Body of pancreas (tissue), 4 donors: ENCODE results near the gene GJA9. TPM values are rescaled to one million over a fixed set of nuclear protein-coding genes. Genes with fewer than 3 reads are reported as not detected.
"Not testable (repeated sequence)": the region's sequence is repeated elsewhere in the genome, so short reads cannot be mapped to it uniquely, and the experiment has no call there.

Experiments
- ATAC-seq: fragments of 150-250 bp; one replicate; pipeline ENCODE4 v1.9.1; 2016
- DNase-seq, 4 donors: peaks; one replicate each; pipeline ENCODE4 v3.0.0-alpha.2; 2019
- H3K27ac ChIP-seq, 4 donors: fragments of 200-600 bp; sonication (generic); 1 replicate in 3 of 4; 2 replicates in 1 of 4; pipeline versions ENCODE4 v1.5.1 to v1.6.1; 2016 to 2019; ENCODE audit warnings: mild to moderate bottlenecking in 1 of 4, mixed read lengths in 1 of 4, moderate library complexity in 1 of 4
- H3K27me3 ChIP-seq, 2 donors: fragments of 200-600 bp; sonication (generic); one replicate each; pipeline ENCODE4 v1.6.0; 2016; ENCODE audit warnings: mild to moderate bottlenecking in 1 of 2
- H3K36me3 ChIP-seq, 2 donors: fragments of 200-600 bp; sonication (generic); replicated peaks in 1 of 2; 2 replicates each; pipeline ENCODE4 v1.5.1; 2016; ENCODE audit warnings: low read depth in 2 of 2; ENCODE audit not compliant: insufficient read depth in 1 of 2
- H3K4me1 ChIP-seq: fragments of 200-600 bp; sonication (generic); one replicate; pipeline ENCODE4 v1.6.0; 2016
- H3K4me3 ChIP-seq, 2 donors: fragments of 200-600 bp; sonication (generic); 1 replicate in 1 of 2; 2 replicates in 1 of 2; pipeline ENCODE4 v1.5.1; 2016 to 2019
- H3K9me3 ChIP-seq, 3 donors: fragments of 200-600 bp; sonication (generic); 1 replicate in 2 of 3; 2 replicates in 1 of 3; pipeline ENCODE4 v1.5.1; 2016
- POLR2A ChIP-seq, 3 donors: fragments of 450-650 bp; IDR thresholded peaks; one replicate each; pipeline ENCODE4 v1.6.1; 2016; ENCODE audit warnings: antibody characterized with exemption in 3 of 3, mild to moderate bottlenecking in 2 of 3
- WGBS, 2 donors: methylation state at CpG; one replicate each; pipeline ENCODE4 v1.1.5; 2017; 5-methylcytosine and 5-hydroxymethylcytosine counted together
- intact Hi-C: fragments of 100-400 bp; cut with DNase I; formaldehyde crosslinking; loops from one replicate; pipeline ENCODE4 v1.15.1; 2023
- total RNA-seq, 2 donors: library from RNA; depleted of rRNA; stranded (reverse); fragments of >200 nt; gene quantifications; one replicate each; pipeline ENCODE4 v1.1.0, GENCODE V29; 2016
- TF ChIP-seq, protein P1 (sequence below), 7 experiments: fragments of 450-650 bp in 4 of 7; fragments of 200-600 bp in 3 of 7; sonication (generic) in 3 of 7; IDR thresholded peaks; one replicate each; pipeline ENCODE4 v1.5.1; 2016 to 2019; ENCODE audit warnings: antibody characterized with exemption in 7 of 7

GJA9 gene
- total RNA-seq, 2 donors from 2014 or later: not detected

DNA sequence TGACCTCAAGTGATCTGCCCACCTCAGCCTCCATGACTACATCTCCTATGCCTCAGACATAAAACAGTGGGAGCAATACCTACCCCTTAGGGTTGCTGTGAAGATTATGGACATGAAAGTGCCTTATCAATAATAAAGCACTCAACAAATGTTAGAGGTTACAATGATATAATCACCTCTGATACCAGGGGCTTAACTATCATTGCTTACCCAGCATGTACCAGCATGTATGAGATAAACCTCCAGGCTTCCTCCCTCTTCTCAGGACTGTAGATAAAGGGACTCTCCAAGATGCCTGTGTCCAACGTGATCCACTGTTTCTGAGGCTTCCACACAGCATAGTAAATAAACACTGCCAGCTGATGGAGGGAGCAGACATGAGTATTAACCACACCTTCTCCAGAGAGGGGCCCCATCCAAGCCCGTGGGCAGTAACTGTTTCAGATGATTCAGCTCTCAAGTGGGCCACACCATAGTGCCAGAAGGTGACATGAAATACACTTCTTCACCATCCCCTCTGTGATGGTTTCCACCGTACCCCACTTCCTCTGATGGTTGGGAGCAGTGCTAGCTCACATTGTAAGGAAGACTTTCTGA, 34.1 kb upstream of the GJA9 start:
- H3K36me3 ChIP-seq: no peaks in the 10 kb centered on the region
- DNase-seq: no peak
- no peak for ATAC-seq

DNA sequence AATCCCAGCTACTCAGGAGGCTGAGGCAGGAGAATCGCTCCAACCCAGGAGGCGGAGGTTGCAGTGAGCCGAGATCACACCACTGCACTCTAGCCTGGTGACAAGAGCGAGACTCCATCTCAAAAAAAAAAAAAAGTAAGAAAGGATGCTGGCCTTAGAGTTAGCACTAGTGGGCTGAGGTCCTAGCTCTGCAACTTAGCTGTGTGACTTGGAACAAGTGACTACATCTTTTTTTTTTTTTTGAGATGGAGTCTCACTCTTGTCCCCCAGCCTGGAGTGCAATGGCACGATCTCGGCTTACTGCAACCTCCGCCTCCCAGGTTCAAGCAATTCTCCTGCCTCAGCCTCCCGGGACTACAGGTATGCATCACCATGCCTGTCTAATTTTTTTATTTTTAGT, 33.5 kb upstream of the GJA9 start:
- H3K9me3 ChIP-seq, H3K36me3 ChIP-seq, DNase-seq, H3K4me3 ChIP-seq, intact Hi-C loops, H3K27me3 ChIP-seq, ATAC-seq, H3K27ac ChIP-seq, H3K4me1 ChIP-seq: not testable (repeated sequence)
- WGBS, 2 donors: 89 to 96% methylated on average over 6 to 8 of the region's 8 CpGs

More for the DNA sequence above, 34.1 kb upstream of the GJA9 start:
- intact Hi-C loops: no loop called here
- 53 to 59% methylated on average over 3 of the region's 3 CpGs for WGBS, 2 donors
- Histone ChIP-seq H3K4me1 (no peaks in the 10 kb centered on the region), H3K27me3 (no peaks in the 10 kb centered on the region), H3K4me3 (no peak overlapping the region), H3K27ac (no peak overlapping the region), H3K9me3 (no peaks in the 10 kb centered on the region)
- TF ChIP-seq, protein P1, sequence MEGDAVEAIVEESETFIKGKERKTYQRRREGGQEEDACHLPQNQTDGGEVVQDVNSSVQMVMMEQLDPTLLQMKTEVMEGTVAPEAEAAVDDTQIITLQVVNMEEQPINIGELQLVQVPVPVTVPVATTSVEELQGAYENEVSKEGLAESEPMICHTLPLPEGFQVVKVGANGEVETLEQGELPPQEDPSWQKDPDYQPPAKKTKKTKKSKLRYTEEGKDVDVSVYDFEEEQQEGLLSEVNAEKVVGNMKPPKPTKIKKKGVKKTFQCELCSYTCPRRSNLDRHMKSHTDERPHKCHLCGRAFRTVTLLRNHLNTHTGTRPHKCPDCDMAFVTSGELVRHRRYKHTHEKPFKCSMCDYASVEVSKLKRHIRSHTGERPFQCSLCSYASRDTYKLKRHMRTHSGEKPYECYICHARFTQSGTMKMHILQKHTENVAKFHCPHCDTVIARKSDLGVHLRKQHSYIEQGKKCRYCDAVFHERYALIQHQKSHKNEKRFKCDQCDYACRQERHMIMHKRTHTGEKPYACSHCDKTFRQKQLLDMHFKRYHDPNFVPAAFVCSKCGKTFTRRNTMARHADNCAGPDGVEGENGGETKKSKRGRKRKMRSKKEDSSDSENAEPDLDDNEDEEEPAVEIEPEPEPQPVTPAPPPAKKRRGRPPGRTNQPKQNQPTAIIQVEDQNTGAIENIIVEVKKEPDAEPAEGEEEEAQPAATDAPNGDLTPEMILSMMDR (IDR thresholded peaks at IDR 0.05): no peak
- no peak for TF ChIP-seq POLR2A (IDR thresholded peaks at IDR 0.05)

DNA sequence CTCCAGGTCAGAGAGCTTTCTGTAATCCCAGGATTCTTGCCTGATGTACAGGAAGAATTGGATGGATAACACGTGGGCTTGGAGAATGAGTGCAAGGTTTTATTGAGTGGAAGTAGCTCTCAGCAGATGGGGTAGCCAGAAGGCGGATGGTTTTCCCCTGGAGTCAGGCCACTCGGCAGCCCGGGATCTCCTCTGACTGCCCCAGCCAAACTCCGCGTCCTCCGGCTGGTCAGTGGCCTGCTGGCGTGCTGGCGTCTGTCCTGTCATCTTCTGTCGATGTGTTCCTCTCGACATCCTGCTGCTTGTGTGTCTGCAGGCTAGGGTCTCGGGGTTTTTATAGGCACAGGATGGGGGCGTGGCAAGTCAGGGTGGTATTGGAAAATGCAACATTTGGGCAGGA, 27.4 kb upstream of the GJA9 start:
- ATAC-seq (no peak), DNase-seq (no peak)
- WGBS, 2 donors: 77 to 79% methylated on average over 5 to 13 of the region's 13 CpGs
- H3K9me3 ChIP-seq: no peaks in the 10 kb centered on the region
- intact Hi-C loops: no loop called here
- TF ChIP-seq, protein P1 (IDR thresholded peaks at IDR 0.05): no peak
- TF ChIP-seq POLR2A (IDR thresholded peaks at IDR 0.05): no peak
- H3K36me3 ChIP-seq: no peaks in the 10 kb centered on the region
- H3K27ac ChIP-seq: no peak overlapping the region
- H3K4me3 ChIP-seq: no peak overlapping the region
- H3K4me1 ChIP-seq: no peaks in the 10 kb centered on the region
- H3K27me3 ChIP-seq: no peaks in the 10 kb centered on the region

DNA sequence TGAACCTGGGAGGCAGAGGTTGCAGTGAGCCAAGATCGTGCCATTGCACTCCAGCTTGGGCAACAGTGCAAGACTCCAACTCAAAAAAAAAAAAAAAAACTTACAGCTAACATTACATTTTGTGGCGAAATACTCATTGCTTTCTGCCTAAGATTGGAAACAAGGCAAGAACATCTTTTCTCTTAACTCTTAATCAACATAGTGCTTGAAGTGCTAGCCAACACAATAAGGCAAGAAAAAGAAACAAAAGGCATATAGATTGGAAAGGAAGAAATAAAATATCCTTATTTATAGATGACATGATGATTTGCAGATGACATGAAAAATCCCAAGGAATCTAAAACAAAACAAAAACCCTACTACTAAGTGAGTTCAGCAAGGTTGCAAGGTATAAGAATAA, 24.6 kb upstream of the GJA9 start:
- intact Hi-C loops: no loop called here
- TF ChIP-seq, protein P1 (IDR thresholded peaks at IDR 0.05): no peak
- TF ChIP-seq POLR2A (IDR thresholded peaks at IDR 0.05): no peak
- Histone ChIP-seq H3K4me3 (no peak overlapping the region), H3K4me1 (no peaks in the 10 kb centered on the region), H3K36me3 (no peaks in the 10 kb centered on the region), H3K27me3 (no peaks in the 10 kb centered on the region), H3K27ac (no peak overlapping the region), H3K9me3 (no peaks in the 10 kb centered on the region)
- no peak for DNase-seq
- ATAC-seq: no peak
- 83 to 98% methylated on average over 2 of the region's 2 CpGs for WGBS, 2 donors

DNA sequence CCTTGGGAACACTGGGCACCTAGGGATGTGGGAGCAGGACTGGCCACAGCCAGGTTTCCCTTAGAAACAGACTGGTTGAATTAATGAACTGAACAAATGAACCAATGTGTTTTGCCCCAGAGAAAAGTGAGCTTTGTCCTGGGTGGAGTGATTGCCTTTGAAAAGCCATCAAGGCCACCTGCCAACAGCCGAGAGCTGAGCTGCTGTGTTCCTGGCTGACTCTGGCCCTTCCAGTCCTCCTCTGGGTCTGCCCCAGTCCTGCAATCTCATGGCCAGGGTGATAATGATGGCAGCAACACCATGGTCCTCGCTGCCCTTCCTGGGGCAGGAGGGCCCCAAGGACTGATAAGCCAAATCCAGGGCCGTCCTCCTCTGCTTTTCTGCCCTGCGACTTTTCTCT, 18.2 kb upstream of the GJA9 start:
- DNase-seq: no peak
- no peak for ATAC-seq
- 63 to 70% methylated on average over 4 of the region's 4 CpGs for WGBS, 2 donors
- Histone ChIP-seq H3K27me3 (no peaks in the 10 kb centered on the region), H3K4me1 (no peaks in the 10 kb centered on the region), H3K27ac (no peak overlapping the region), H3K4me3 (no peak overlapping the region), H3K9me3 (no peaks in the 10 kb centered on the region), H3K36me3 (no peaks in the 10 kb centered on the region)
- TF ChIP-seq, protein P1 (IDR thresholded peaks at IDR 0.05): no peak
- no peak for TF ChIP-seq POLR2A (IDR thresholded peaks at IDR 0.05)
- intact Hi-C loops: no loop called here
